CD4-positive, alpha-beta T cell treated with Interleukin-4 for 1 hour (primary cell): Measurements from ENCODE around the gene RABL6.
A peak's percentile ranks its signal among the peaks of the same experiment; 100 is the strongest.
"Not testable (repeated sequence)": the region's sequence is repeated elsewhere in the genome, so short reads cannot be mapped to it uniquely, and the experiment has no call there.

Source experiments
- DNase-seq, 2 donors: peaks; one replicate each; pipeline ENCODE4 v3.0.0-alpha.2; 2020 to 2022

The RABL6 gene

DNA sequence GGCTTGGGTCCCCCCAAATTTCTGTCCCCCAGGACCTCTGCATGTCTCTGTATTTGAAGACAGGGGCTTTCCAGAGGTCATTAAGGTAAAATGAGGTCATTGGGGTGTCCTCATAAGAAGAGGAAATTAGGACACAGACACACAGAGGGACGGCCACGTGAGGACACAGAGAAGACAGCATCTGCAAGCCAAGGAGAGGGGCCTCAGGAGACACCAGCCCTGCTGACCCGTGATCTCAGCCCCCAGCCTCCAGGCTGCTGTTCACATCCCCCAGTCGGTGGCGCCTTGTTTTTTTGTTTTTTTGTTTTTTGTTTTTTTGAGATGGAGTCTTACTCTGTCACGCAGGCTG is 12.8 kb upstream of the RABL6 start:
- DNase-seq = no peak

DNA sequence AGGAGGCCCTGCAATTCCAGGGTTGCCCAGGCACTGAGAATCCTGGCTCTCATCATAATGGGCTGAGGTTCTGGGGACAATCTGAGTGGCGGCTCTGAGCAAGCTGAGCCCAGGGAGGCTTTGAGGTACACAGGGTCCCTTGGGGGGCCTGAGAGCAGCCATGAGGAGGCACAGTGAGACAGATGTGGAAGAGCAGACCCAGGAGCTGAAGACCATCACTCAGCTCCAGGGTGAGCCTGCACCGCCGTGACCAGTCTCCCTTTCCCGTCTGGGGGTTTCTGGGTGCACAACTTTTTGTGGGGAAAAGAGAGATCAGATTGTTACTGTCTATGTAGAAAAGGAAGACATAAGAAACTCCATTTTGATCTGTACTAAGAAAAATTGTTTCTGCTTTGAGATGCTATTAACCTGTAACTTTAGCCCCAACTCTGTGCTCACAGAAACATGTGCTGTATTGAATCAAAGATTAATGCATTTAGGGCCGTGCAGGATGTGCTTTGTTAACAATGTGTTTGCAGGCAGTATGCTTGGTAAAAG is 11.4 kb upstream of the RABL6 start, which contains the start of gene CCDC183:
Gene CCDC183 (plus strand): TSS at position 101 of the 537 bp plus-strand sequence. CDS start 60 bp downstream, at position 161.
- no peak for DNase-seq

DNA sequence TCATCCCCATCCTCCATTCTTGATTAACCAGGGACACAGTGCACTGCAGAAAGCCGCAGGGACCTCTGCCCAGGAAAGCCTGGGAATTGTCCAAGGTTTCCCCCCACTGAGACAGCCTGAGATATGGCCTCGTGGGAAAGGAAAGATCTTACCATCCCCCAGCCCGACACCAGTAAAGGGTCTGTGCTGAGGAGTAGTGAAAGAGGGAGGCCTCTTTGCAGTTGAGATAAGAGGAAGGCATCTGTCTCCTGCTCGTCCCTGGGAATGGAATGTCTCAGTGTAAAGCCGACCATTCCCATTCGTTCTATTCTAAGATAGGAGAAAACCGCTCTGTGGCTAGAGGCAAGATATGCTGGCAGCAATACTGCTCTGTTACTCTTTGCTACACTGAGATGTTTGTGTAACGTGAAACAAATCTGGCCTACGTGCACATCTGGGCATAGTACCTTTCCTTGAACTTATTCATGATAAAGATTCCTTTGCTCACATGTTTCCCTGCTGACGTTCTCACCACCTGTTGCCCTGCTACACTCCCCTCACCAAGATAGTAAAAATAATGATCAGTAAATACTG is 10.9 kb upstream of the RABL6 start:
- DNase-seq = not testable (repeated sequence)

DNA sequence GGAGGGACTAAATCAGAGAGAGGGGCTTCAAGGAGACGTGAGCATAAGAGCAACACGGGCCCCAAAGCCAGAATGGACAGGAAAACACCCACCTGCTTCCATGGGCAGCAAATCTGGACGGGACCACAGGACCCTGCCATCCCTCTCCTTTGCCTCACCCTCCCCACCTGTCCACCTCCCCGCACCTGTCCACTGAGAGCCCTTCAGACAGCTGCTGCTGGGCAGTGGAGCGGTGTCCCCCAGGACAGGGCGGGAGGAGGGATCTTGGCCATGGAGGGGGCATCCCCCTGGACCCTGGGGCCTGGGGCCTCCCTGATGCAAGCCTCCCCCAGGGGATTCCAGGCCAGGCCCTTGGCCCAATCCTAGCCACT is 9.1 kb upstream of the RABL6 start:
- no peak for DNase-seq

DNA sequence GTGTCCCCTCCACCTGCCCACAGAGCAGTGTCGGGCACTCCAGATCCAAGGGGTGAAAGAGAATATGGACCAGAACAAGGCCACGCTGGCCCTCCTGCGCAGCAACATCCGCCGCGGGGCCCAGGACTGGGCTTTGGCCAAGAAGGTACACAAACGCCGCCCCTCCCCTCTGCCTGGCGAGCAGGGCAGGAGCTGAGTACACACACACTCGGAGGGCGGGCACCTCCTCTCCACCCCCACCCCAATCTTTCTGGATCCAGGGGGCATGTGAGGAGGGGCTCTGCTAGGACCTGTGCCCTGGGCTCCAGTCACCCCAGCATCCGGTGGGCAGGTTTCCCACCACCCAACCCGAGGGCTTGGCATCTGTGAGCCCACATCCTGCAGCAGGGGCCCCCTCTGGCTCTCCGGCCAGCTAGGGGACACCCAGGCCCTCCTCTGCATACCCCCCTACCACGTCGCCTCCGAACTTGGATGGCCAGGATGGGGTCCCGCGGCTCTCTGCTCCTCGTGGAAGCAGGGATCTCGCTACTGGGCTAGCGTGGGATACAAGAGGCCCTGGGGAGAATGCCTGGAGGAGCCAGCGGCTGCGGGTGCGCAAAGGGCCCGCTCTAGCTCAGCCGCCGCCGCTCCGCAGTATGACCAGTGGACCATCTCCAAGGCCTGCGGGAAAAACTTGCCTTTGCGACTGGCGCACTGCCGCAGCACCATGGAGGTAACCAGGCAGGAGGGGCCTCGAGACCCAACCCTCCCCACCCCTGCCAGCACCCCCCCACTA is 8.5 kb upstream of the RABL6 start:
- no peak for DNase-seq

DNA sequence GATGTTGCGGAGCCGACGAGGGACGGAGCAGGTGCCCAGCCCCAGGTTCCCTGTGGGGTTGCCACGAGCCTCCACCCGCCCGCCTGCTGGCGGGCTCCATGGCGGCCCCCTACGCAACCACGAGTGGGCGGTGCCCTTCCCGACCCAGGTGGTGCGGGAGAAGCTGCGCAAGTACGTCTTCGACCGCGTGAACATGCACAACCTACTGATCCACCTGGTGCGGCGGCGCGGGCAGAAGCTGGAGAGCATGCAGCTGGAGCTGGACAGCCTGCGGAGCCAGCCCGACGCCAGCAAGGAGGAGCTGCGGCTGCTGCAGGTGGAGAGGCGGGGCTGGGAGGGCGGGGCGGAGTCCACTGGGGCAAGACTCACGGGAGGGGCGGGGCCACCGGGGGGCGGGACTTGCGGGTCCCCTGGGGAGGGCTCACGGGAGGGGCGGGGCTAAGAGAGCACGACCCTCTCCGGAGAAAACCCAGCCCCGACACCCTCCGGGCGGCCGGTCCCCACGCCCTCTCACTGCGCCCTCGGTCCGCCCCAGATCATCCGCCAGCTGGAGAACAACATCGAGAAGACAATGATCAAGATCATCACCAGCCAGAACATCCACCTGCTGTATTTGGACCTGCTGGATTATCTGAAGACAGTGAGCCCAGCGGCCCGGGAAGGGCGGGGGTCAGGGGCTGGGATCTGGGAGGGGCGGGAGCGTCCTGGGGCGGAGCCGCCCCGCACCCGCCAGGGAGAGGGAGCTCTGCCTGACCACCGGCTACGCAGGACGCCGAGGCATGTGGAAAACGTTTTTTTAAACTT is 7.7 kb upstream of the RABL6 start:
- DNase-seq = peak; percentile 88 to 92

DNA sequence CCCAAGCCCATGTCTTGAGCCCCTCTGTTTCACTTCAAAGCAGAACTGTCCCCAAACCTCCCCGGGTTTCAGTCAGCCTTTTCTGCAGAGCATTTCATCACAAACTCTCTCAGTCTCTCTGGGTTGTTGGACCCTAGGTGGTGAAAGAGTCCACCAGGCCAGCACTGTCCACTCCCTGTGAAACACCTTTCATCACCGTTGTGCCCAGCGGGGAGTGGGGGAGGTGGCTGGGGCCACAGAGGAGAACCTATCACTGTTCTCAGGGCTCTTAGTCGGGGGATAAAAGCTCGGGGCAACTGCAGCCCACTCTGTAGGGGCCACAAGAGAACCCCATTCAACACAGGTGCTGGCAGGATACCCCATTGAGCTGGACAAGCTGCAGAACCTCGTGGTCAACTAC is 5.4 kb upstream of the RABL6 start:
- DNase-seq = no peak

DNA sequence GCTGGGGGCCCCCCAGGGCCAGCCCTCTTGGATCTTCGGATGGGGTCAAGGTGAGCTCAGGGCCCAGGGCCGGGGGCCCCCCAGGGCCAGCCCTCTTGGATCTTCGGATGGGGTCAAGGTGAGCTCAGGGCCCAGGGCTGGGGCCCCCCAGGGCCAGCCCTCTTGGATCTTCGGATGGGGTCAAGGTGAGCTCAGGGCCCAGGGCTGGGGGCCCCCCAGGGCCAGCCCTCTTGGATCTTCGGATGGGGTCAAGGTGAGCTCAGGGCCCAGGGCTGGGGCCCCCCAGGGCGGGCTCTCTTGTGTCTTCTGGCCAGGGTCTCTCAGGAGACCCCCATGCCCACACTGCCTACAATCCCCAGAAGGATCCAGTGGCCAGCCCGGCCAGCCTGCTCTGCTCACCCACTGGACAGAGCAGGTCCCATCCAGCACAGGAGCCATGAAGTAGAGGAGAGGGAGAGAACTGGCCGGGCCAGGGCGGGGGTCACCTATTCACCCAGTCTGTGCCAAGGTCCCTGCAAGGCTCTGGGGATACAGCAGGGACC is 4.7 kb upstream of the RABL6 start:
- DNase-seq = not testable (repeated sequence)

DNA sequence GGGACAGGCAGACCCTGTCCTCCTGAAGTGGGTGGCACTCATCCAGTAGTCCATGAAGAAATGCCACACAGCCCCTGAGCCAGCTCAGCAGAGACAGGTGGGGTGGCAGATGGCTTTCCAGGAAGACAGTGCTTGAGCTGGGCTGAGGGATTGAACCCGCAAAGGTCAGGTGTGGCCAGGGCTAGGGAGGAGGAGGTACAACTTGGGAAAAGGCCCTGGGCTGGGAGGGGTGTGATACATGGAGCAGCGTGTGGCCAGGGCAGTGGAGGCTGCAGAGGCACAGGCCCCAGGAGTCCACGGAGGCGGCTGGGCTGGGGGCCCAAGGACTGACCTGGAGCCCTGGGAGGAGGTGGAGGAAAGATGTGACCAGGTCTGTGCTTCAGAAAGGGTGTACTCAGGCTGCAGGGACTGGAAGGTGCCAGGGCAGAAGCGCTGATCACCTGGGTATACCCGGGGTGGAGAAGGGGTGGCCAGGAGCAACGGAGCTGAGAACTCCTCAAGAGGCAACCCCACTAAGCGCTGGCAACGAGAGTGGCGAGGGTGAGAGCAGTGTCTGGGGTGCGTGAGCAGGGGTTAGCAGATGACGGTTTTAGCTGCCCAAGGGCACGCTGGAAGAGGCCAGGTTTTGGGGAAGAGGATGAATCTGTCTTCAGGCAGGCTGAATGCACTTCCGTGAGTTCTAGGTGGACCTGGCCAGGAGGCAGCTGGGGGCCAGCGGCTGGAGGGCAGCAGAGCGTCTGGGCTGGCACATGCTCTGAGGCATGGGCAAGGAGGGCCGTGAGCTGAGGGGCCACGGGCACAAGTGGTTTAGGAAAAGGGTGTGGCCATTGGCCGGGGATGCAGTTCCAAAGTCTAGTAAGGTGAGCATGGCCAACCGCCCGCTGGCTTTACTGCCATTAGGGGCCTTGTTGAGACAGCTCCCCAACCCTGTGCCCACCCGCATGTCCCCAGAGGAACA is 3.9 kb upstream of the RABL6 start:
- no peak for DNase-seq

DNA sequence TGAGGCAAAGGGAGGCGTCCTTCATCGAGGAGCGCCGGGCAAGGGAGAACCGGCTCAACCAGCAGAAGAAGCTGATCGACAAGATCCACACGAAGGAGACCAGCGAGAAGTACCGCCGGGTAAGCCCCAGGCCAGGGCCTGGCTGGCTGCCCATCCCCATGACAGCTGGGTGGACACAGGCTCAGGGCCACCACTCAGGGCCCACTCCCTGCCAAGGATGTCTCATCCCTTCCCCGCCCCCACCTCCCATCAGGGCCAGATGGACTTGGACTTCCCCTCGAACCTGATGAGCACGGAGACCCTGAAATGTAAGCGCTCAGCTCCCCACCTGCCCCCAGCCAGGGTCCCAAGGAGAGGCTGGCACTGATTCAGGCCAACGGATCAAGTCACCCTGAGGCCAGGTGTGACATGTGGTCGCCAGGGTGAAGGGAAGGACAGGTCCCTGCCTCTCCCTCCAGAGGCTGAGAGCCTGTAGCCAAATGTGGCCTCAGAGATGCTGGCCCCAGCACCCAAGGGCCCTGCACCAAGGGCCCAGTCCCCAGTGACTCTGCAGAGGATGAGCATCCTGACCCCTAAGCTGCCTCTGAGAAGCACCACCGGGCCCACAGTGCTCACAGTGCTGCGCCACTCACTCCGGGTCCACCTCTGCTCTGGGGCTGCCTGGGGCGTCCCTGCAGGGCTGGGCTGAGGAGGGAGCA is 3.1 kb upstream of the RABL6 start:
- no peak for DNase-seq

DNA sequence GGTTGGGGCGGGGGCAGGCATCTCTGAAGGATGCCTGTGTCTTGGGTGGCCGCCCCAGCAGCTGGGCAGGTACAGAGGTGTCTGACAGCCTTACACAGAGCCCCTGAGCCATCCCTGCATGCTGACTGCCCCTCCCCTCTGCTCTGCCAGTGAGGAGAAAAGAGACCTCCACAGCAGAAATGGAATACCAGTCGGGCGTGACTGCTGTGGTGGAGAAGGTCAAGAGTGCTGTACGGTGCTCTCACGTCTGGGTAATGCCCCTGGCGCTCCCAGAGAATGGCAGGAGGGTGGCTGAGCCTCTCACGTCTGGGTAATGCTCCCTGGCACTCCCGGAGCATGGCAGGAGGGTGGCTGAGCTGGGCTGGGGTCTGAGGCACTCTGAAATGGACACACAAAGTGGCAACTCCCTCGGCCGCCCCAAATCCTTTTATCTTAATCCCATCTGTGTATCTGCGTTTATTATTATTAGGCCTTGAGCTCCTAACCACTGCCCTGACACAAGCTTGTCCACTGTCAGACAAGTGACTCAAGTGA is 2.5 kb upstream of the RABL6 start:
- no peak for DNase-seq

DNA sequence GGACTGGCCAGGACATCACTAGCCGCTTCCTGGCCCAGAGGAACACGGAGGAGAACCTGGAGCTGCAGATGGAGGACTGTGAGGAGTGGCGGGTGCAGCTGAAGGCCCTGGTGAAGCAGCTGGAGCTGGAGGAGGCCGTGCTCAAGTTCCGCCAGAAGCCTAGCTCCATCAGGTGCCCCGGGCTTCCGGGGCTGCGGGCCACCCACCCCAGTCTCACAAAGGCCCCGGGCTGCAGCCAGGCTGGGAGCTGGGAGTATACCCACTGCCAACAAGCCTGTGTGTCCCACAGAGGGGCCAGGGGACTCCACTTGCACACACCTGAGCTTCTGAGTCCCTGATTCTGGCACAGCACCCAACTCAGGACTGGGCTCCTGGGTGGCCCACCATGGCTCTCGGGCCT is 1.7 kb upstream of the RABL6 start:
- DNase-seq = no peak

DNA sequence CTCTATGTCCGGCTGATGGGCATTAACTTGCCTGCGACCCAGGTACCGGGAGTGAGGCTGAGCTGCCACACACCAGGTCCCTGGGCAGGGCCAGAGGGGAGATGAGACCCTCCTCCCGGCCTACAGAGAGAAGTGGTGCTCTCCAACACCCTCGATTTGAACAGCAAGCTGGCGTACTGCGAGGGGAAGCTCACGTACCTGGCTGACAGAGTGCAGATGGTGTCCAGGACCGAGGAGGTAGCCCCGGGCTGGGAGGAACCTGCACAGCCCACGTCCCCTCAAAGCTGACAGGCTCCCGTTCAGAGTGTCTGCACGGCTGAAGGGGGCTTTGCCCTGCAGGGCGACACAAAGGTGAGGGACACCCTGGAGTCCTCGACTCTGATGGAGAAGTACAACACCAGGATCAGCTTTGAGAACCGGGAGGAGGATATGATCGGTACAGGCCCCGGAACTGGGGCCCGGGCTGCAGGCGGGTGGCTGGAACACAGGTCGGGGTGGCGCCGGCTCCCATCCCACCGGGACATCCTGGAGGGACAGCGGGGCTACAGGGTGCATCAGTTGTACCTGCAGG is 1.0 kb upstream of the RABL6 start:
- DNase-seq = no peak

DNA sequence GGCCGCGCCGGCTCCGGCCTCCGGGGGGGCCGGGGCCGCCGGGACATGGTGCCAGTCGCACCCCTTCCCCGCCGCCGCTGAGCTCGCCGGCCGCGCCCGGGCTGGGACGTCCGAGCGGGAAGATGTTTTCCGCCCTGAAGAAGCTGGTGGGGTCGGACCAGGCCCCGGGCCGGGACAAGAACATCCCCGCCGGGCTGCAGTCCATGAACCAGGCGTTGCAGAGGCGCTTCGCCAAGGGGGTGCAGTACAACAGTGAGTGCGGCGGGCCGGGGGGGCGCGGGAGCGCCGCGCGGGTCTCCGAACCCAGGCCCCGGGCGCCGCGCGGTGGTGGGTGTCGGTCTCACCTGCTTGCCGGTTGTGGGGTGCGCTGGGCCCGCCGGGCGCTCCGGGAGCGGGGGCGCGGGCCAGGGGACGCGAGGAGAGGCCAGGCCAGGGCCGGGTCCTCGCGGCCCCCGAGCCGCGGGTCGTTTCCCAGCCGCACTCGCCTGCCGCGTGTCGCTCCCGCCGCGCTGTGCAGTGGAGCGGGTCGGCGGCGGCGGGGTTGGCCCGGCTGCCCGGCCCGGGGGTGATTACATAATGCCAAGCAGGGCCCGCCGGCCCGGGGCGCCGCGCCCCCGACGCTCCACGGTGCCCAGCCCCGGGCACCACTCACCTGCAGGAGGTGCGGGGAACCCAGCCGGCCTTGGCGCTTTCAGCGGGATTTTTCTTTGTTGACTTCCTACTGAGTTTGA is 492 bp downstream of the RABL6 start:
- peak; percentile 46 to 51 for DNase-seq

DNA sequence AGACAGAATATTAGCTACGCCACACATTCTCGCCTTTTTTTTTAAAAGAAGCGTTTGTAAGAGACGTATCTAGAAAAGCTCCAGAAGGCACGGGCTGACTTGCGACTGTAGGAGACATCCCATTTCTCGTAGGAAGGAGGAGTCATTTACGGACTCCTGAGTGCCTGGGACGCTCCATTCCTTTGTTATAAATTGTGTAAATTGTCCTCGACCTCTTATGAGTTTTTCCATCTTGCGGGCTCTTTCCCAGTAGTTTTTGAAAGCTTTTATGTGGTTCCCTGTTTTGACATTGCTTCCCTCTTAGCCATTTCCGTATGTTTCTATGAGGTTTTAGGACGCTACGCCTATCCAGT is 1.0 kb downstream of the RABL6 start:
- DNase-seq = no peak

DNA sequence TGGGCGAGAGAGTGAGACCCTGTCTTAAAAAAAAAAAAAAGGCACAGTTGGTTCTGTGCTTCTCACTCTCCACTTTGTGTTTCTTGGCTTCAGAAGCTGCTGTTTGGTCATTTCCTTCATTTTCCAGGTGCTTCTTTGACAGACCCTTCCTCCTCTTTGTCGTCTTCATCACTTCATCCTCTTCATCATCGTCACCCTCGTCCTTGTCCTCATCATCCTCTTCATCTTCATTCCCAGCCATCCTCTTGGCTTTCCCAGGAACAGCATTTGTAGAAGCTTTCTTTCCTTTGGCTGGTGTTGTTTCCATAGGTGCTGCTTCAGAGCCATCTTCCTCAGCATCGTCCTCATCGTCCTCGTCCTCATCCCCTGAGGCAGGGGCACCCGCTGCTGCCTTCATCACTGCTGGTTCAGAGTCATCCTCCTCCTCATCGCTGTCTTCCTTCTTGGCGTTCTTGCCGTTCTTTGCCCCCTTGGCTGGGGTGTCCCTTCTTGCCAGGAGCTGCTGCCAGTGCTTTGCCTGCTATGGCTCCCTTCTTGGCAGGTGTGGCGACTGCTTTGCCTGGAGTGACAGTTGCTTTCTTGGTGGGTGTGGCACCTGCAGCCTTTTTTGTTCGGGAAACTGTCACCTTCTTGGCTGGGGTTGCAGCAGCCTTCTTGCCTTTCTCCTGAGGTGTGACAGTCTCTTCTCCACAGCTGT is 7.1 kb downstream of the RABL6 start:
- DNase-seq = no peak

DNA sequence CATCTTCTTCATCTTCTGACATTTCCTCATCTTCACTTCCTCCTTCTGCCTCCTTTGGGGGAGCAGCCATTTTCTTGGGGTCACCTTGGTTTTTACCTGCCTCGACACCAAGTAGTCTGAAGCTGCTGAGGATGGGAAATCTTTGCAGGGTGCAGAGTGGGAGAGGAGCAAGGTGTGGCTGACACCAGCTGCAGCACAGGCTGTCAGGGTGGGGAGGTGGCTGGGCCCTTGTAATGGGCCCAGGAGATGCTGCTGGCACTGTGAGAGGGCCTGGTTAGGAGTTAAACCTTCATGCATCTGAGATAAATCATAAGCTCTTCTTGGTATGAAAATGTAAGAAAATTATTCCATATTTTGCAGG is 7.7 kb downstream of the RABL6 start:
- no peak for DNase-seq

DNA sequence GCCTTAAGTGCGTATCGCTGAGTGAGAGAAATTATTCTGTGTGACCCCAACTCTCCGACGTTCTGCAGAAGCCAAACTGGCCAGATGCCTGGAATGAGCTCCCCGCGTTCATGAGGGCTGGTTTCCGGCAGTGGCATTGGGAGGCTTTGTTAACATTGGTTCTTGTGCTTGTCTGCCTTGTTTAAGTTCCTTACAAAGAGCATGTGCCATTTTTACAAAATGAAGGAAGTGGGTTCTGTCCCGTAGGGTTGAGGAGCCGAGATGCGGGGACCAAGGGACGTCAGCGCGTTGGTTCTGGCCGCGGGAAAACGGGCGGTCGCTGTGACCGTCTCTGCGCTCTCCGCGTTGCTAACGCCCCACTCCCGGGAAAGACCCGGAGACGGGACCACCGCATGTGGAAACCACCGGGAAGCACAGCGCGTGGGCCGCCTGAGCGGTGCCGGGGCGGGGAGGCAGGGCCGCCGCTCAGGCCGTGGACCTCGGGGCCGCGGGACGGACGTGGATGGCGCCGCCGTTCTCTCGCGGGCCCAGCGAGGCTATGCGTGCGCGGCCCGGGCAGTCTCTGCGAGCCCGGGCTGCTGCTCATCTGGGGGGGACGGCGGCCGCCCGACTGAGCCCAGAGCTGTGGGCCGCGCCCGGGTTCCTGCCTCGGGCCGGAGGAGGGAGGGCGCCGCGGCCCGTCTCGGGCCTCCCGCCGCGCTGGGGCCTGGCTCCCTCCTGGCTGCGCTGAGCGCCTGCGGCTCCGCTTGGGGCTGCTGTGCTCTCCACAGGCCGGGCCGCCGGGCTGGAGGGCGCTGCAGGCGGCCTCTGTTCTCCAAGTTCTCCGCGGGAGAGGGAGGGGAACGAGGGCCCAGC is 13.4 kb downstream of the RABL6 start:
- DNase-seq = no peak
